Measurements from ENCODE around the gene KLF16. TPM values are rescaled to one million over a fixed set of nuclear protein-coding genes. Genes with fewer than 3 reads are reported as not detected.

Gene KLF16
- total and polyA plus RNA-seq, 2 experiments from 2014 or later, result 8.9 to 20.2 TPM

DNA sequence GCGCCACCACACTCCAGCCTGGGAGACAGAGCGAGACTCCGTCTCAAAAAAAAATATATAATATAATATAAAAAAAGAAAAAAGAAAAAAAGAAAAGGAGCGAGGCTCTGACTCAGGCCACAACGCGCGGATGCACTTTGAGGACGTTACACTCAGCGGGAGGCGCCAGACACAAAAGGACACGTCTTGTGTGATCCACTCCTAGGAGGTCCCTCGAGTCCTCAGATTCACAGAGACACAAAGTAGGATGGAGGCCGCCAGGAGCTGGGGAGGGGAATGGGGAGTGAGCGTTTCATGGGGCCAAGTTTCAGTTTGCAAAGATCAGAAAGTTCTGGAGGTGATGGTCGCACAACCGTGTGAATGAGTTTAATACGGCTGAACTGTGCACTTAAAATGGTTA lies 30.4 kb upstream of the KLF16 start (continued):
- TF ChIP-seq REST (IDR thresholded peaks at IDR 0.05; ENCODE audit: unreplicated experiment) (no peak), EZH2 (IDR thresholded peaks at IDR 0.05; ENCODE audit: low read depth, unreplicated experiment) (no peak)

DNA sequence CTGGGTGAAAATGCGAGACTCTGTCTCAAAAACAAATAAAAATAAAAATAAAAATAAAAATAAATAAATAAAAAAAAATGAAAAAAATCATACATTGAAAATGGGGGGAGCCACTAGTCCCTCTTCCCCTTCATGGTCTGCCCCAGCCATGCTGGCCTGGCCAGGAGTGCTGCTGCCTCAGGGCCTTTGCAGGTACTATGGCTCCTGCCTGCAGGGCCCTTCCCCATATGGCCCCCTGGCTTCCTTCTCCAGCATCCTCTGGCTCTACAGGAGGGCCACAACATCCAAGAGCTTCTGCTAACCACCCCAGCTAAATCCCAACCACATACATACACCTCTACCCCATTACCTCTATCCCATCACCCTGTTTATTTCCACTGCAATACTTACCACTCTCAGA lies 26.5 kb upstream of the KLF16 start:
- DNase-seq (ENCODE audit: low spot score) (no peak), ATAC-seq (no peak)
- Histone ChIP-seq H4K20me1 (replicated peaks; ENCODE audit: insufficient read depth) (no peaks in the 10 kb centered on the region), H3K4me1 (ENCODE audit: insufficient read depth) (no peaks in the 10 kb centered on the region), H3K36me3 (ENCODE audit: insufficient read depth) (no peaks in the 10 kb centered on the region), H3K4me2 (no peak overlapping the region), H3K27me3 (ENCODE audit: insufficient read depth) (no peaks in the 10 kb centered on the region), H3K79me2 (replicated peaks; ENCODE audit: insufficient read depth) (no peaks in the 10 kb centered on the region), H2AFZ (no peak overlapping the region), H3F3A (replicated peaks; ENCODE audit: low read depth) (peaks cover 5% of the 10 kb centered on the region), H3K9me2 (ENCODE audit: insufficient read depth) (no peaks in the 10 kb centered on the region), H3K27ac (ENCODE audit: low read depth) (no peak overlapping the region), H3K4me3 (no peak overlapping the region)
- H3K27me3 Mint-ChIP-seq (ENCODE audit: insufficient read depth, low read depth, poor library complexity), result peaks cover 5% of the 10 kb centered on the region
- H3K4me1 Mint-ChIP-seq, result peaks cover 7% of the 10 kb centered on the region; the same call in 2 of the 3 replicates
- no peaks in the 10 kb centered on the region for H3K9me3 Mint-ChIP-seq
- no peak overlapping the region for H3K4me3 Mint-ChIP-seq
- H3K36me3 Mint-ChIP-seq (ENCODE audit: low read depth), result no peaks in the 10 kb centered on the region
- no peak overlapping the region for H3K27ac Mint-ChIP-seq
- TF ChIP-seq ETS1 (IDR thresholded peaks at IDR 0.05) (no peak), NANOG (IDR thresholded peaks at IDR 0.05; ENCODE audit: borderline replicate concordance) (no peak), CREB1 (CRISPR knock-in tag; IDR thresholded peaks at IDR 0.05; ENCODE audit: low read depth) (no peak), REST (IDR thresholded peaks at IDR 0.05; ENCODE audit: unreplicated experiment) (no peak), POLR2AphosphoS5 (IDR thresholded peaks at IDR 0.05; ENCODE audit: low read depth) (no peak), ZNF462 (CRISPR knock-in tag; IDR thresholded peaks at IDR 0.05) (no peak), ZNF331 (CRISPR knock-in tag; IDR thresholded peaks at IDR 0.05; ENCODE audit: low read depth) (no peak)

All from GM23338 (cell line).